GM19351 (cell line): ENCODE measurements around the gene LGALSL.
A peak's percentile ranks its signal among the peaks of the same experiment; 100 is the strongest.
"Not testable (repeated sequence)": the region's sequence is repeated elsewhere in the genome, so short reads cannot be mapped to it uniquely, and the experiment has no call there.

Experiments used
- ATAC-seq: cut with Tn5 transposase; IDR thresholded peaks from one replicate; pipeline ENCODE4 v1.9.1; 2021; ENCODE audit warnings: mild to moderate bottlenecking, moderate library complexity; ENCODE audit not compliant: unreplicated experiment

LGALSL gene

DNA sequence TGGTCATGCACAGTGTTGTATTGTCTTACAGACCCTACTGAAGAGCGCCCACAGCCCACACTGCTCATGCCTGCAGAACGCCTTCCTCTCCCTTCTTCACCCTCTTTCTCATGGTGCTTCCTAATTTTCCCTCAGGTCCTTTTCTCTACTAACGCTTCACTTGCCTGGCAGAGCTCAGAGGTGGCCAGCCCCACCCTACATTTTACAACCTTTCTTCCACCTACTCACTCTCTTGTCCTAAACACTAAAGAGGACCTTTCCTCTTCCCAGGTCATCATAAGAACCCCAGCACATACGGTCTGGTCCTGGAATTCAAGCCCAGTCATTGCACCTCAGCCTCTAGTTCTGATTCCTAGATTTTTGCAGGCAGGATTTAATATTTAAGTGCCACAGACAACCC lies 11.7 kb upstream of the LGALSL start:
- ATAC-seq, result no peak

DNA sequence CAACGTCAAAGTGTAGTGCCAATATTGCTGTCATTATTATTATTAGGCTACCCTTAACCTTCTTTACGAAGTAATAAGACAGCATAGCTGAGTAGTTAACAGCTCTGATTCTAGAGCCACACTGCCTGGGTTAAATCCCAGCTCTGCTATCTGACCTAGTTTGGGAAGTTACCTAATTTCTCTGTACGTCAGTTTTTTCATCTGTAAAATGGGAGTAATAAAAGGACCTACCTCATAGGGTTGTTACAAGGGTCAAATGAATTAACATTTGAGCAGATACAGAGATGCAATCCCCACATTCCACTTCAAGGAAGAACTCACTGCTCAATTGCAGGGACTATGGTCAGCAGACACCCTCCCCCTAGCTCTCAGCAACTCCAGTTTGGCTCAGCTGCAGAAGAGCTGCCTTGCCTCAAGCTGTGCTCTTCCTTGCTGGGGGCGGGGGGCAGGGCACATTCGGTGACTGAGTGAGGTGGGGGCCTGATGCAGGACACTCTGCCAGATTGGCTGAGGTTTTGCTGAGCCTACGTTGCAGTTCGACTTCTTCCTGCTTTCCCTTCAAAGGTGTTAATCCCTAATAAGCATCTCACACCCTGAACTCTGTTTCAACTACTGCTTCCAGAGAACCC lies 11.0 kb upstream of the LGALSL start:
- no peak for ATAC-seq

DNA sequence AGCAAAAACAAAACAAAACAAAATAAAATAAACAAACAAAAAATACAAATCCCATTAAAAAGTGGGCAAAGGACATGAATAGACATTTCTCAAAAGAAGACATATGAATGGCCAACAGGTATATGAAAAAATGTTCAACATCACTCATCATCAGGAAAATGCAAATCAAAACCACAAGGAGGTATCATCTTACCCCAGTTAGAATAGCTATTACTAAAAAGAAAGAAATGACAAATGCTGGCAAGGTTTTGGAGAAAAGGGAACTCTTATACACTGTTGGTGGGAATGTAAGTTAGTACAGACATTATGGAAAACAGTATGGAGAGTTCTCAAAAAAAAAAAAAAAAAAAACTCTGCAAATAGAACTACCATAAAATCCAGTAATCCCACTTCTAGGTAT lies 8.0 kb upstream of the LGALSL start:
- ATAC-seq, result not testable (repeated sequence)

DNA sequence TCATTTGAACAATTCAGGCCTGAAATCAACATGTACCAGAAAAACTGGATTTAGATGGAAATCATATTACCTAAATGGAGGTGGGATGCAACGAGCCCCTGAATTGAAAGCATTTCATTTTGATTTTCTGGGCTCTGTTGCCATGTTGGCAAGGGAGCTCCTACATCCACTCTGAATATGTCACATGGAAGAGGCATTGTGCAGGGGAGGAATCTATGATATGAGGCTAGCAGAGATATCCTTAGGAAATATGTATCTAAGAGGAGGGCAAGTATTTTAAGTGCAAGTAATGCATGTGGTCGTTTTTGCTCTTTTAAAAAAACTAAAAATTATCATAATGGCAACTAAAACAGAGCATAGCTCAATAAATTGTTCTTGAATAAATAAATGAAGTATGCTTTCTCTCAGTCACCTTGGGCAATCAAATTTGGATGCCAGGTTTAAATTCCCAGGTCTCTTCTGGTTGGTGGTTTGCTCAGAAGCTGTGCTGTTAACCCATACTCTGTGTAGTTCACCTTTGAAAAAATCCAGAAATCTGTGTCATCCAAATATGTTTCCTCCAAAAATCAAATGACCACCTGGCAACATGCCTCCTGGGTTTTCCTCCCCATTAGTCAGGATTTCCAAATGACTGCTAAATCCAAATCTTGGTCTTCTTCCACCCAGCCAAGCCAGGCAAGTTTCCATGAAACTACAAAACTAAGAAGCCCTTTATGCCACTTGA lies 6.5 kb upstream of the LGALSL start:
- ATAC-seq, result no peak

- ATAC-seq, result no peak
Measured at GRCh38 chr2:64448041-64448426, 5.9 kb upstream of the LGALSL start.

DNA sequence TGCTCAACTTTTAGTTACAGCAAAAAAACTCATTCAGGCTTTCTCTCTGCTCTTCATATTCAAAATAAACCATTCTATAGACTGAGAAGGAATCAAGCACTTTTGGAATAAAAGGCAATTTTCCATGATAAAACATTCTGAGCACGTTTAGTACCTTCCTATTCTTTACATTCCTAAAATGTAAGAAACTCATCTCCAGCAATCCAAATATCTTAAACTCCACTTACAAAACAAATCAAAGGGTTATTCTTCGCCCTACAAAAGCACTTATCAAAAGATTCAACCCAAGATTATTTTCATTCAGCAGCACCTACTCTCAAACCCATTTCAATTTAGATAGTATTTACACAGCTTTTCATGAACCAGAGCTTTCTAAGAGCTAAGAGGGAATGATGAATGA lies 2.9 kb upstream of the LGALSL start:
- no peak for ATAC-seq

GRCh38 chr2:64454386-64455332 lies 697 bp downstream of the LGALSL start:
- peak; percentile 56 for ATAC-seq

GRCh38 chr2:64455545-64455944 lies 1.6 kb downstream of the LGALSL start:
- no peak for ATAC-seq

DNA sequence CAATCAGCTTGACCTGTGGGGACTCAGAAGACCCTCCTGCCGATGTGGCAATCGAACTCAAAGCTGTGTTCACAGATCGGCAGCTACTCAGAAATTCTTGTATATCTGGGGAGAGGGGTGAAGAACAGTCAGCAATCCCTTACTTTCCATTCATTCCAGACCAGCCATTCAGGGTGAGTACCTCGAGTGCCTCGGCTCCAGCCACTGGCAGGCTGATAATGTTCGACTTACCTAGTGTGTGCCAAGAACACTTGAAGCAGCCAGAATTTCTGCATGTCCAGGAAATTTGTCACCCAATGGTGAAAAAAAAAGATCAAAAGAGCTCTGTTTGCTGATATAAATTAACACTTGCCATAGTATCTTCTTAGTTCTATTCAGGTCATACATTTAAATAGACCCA lies 2.3 kb downstream of the LGALSL start:
- ATAC-seq, result no peak

DNA sequence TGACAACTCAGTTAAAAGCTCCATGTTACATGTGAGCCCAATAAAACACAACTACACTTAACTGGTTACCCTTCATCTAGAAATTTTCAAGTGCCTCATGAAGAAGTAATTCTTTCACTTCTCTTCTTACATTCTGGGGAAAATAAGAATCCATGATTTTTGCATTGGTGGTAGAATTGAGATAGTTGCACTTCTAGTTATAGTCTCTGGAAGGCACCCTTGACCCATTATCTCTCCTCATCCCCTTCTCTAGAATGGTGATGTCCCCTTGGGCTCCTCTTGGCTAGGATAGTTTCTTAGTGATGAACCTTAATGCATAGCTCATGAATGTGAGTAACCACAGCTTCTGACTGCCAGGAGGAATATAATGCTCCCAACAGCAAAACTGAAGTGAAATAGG lies 3.6 kb downstream of the LGALSL start:
- no peak for ATAC-seq

GRCh38 chr2:64459575-64459974 lies 5.6 kb downstream of the LGALSL start:
- no peak for ATAC-seq

- no peak for ATAC-seq
Measured at GRCh38 chr2:64460330-64460729, 6.4 kb downstream of the LGALSL start.

DNA sequence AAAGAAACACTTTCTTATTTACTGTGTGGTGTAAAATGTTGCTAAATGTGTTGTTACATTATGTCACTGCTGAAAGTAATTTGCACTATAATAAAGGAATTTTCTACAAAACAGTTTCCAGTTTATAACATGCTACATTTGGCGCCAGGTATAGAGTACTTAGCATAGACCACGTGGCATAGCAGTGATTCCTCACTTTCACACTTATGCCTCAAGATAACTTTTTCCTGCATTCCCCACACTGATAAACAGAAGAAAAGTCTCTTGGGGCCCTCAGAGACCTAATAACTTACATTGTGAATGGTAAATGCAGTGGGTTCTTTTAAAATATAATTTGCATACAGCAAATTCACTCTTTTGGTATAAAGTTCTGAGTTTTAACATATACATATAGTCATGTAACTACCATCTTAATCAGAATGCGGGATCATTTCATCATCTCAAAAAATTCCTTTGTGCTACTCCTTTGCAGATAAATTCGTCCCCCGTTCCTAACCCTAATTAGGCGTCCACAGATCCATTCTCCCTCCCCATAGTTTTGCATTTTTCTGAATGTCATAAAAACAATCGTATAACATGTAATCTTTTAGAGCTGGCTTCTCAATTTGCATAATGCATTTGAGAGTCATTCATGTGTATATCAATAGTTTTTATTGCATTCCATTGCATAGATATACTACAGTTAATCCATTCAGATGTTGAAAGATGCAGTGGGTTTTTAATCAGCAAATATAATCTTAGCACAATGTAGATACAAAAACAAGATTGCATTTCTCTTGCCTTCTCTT lies 7.5 kb downstream of the LGALSL start:
- ATAC-seq, result no peak

GRCh38 chr2:64462171-64462570 lies 8.2 kb downstream of the LGALSL start:
- ATAC-seq, result no peak

GRCh38 chr2:64462940-64463700 lies 9.2 kb downstream of the LGALSL start:
- ATAC-seq, result no peak

GRCh38 chr2:64463781-64464180 lies 9.8 kb downstream of the LGALSL start:
- ATAC-seq, result no peak

DNA sequence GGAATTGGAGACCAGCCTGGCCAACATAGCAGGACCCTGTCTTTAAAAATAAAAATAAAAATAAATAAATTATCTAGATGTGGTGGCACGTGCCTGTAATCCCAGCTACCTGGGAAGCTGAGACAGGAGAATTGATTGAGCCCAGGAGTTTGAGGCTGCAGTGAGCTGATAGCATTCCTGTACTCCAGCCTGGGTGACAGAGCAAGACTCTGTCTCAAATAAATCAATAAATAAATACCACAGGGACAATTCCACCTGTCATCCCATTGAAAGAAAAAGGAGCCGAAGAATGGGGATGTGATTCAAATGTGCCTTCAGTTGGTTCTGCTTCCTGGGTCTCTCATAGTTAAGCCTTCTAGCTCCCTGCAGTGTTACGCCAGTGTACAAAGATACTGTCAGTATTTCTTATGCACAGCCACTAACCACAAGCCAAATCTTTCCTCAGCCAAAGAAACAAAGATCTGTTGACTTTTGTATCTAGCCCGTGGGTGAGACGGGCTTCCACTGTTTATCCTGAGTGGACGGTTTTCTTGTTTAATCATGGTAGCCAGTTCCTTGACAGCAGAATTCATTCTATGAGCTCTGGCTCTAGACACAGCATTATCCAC lies 12.6 kb downstream of the LGALSL start:
- ATAC-seq, result no peak

GRCh38 chr2:64467096-64467843 lies 13.3 kb downstream of the LGALSL start:
- no peak for ATAC-seq

DNA sequence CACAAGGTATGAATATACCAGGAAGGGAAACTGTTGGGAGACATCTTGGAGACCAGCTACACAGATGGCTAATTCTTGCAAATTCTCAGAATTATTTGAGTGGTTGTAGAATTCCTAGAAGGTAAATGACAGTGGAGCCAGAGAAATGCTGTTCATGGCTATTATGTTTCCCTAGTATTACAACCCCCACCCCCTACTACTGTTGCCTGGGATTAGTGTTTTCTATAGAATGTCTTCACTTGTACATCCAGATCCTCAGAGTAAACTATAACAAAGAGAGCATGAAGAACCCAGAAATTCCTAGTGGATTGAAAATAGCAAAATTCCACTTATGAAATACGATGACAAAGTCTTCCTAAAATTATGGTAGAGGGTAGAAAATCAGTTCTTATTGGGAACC lies 15.3 kb downstream of the LGALSL start:
- ATAC-seq, result no peak
